ENCODE data around the gene BACH2.

The BACH2 gene

DNA sequence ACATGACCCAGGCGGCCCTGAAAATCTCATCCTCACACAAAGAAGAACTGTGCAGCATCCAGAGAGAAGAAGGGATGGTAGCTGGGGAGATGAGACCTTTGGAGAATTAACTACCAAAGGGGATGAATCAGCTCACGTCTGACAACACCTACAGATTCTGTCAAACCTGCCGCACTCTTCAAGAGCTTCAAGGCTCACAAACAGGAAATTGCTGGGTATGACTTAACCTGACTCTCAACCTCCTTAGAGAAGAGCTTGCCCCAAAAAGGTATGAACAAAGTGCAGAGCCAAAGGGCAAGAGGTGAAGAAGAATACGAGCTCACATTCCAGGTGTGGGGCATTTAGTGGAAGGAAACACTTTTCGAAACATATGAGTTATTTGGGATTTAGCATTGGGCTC is 139.8 kb downstream of the BACH2 start:
- TF ChIP-seq GABPA (IDR thresholded peaks at IDR 0.05; ENCODE audit: low read depth) (no peak), POLR2AphosphoS5 (IDR thresholded peaks at IDR 0.05; ENCODE audit: low read depth) (no peak), SPI1 (IDR thresholded peaks at IDR 0.05; ENCODE audit: borderline replicate concordance, low read depth) (no peak)
- TF ChIP-seq, protein P1, sequence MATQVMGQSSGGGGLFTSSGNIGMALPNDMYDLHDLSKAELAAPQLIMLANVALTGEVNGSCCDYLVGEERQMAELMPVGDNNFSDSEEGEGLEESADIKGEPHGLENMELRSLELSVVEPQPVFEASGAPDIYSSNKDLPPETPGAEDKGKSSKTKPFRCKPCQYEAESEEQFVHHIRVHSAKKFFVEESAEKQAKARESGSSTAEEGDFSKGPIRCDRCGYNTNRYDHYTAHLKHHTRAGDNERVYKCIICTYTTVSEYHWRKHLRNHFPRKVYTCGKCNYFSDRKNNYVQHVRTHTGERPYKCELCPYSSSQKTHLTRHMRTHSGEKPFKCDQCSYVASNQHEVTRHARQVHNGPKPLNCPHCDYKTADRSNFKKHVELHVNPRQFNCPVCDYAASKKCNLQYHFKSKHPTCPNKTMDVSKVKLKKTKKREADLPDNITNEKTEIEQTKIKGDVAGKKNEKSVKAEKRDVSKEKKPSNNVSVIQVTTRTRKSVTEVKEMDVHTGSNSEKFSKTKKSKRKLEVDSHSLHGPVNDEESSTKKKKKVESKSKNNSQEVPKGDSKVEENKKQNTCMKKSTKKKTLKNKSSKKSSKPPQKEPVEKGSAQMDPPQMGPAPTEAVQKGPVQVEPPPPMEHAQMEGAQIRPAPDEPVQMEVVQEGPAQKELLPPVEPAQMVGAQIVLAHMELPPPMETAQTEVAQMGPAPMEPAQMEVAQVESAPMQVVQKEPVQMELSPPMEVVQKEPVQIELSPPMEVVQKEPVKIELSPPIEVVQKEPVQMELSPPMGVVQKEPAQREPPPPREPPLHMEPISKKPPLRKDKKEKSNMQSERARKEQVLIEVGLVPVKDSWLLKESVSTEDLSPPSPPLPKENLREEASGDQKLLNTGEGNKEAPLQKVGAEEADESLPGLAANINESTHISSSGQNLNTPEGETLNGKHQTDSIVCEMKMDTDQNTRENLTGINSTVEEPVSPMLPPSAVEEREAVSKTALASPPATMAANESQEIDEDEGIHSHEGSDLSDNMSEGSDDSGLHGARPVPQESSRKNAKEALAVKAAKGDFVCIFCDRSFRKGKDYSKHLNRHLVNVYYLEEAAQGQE (IDR thresholded peaks at IDR 0.05; ENCODE audit: insufficient replicate concordance, low read depth), result no peak
- TF ChIP-seq, protein P2, sequence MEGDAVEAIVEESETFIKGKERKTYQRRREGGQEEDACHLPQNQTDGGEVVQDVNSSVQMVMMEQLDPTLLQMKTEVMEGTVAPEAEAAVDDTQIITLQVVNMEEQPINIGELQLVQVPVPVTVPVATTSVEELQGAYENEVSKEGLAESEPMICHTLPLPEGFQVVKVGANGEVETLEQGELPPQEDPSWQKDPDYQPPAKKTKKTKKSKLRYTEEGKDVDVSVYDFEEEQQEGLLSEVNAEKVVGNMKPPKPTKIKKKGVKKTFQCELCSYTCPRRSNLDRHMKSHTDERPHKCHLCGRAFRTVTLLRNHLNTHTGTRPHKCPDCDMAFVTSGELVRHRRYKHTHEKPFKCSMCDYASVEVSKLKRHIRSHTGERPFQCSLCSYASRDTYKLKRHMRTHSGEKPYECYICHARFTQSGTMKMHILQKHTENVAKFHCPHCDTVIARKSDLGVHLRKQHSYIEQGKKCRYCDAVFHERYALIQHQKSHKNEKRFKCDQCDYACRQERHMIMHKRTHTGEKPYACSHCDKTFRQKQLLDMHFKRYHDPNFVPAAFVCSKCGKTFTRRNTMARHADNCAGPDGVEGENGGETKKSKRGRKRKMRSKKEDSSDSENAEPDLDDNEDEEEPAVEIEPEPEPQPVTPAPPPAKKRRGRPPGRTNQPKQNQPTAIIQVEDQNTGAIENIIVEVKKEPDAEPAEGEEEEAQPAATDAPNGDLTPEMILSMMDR (IDR thresholded peaks at IDR 0.05; ENCODE audit: insufficient read depth, low read length), result no peak
- no peak for DNase-seq (ENCODE audit: low read depth in 1 of 2, low spot score in 1 of 2)
- Histone ChIP-seq H3K27me3 (ENCODE audit: insufficient read depth, poor library complexity, severe bottlenecking) (no peaks in the 10 kb centered on the region), H3K27ac (replicated peaks) (no peak overlapping the region), H3K4me3 (replicated peaks; ENCODE audit: insufficient read depth, low read length) (no peak overlapping the region)

DNA sequence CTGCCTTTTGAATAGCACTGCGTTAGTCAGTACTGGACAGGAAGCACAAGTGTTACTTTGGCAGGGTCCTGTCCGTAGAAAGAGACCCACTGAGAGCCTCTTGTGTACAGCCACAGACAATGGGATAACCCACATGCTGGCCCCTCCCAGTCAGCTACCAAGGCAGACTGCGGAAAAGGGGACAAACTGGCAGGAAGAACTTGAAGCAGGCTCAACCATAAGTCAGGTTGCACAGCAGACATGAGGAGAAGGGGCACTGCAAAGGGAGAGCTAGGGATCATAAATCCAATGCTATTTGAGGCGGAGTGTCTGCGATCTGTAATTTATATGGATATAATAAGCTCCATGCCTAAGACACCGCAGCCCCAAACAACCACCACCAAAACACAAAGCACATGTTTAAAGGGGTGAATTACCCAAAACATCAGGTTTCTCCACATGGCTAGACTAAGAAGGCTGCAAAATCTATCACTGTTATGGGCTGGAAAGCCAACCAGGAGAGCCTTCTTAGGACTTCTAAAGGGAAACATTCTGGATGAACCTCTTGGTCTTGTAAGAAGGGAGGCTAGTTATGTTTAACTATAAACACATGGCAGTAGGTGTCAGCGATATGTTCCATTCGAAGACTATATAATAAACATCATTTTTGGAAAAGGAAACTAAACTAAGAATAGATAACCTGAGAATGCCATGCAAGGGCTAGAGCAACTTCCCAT is 141.7 kb downstream of the BACH2 start:
- no peaks in the 10 kb centered on the region for H3K27me3 ChIP-seq (ENCODE audit: insufficient read depth, poor library complexity, severe bottlenecking)
- TF ChIP-seq, protein P2 (IDR thresholded peaks at IDR 0.05; ENCODE audit: insufficient read depth, low read length), result no peak
- TF ChIP-seq SPI1 (IDR thresholded peaks at IDR 0.05; ENCODE audit: borderline replicate concordance, low read depth) (no peak), GABPA (IDR thresholded peaks at IDR 0.05; ENCODE audit: low read depth) (no peak), POLR2AphosphoS5 (IDR thresholded peaks at IDR 0.05; ENCODE audit: low read depth) (no peak)
- TF ChIP-seq, protein P1 (IDR thresholded peaks at IDR 0.05; ENCODE audit: insufficient replicate concordance, low read depth), result no peak
- DNase-seq (ENCODE audit: low read depth in 1 of 2, low spot score in 1 of 2), result no peak

DNA sequence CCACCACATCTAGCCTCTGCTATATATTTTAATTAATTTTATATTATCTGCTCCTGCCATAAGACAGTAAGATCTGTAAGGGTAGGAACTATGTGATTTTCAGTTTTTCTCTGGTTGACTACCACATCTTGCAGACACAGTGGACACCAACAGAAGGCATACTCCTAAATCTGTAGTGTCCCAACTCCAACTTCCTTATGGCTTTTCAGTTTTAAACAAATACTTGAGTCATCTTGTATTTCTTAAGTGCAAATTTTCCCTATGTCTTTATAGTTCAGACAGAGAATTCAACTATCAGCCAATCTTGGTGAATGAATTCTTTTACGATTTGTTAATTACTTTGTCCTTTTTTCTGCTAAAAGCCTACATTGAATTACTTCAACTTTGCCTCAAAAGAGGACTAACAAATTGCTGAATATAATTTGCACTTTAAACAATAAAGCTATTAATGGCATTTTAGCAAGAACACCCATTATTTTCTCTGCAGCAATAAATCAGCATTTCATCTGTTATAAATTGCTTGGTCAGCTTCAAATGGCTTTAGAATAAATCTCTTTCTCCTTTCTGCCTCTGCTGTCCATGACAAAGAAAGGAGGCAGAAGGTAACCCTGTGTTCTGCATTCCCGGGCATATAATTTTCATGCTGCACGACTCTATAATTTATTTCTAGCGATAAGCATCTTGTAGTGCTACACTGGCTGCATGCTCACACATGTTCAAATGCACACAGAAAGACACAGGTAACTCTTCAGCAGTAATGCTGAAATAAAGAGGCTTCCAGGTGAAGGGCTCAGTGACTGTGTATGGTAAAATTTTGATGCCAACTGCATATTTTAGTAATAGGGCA is 144.8 kb downstream of the BACH2 start:
- H3K4me3 ChIP-seq (replicated peaks; ENCODE audit: insufficient read depth, low read length), result no peak overlapping the region
- TF ChIP-seq GABPA (IDR thresholded peaks at IDR 0.05; ENCODE audit: low read depth) (no peak), SPI1 (IDR thresholded peaks at IDR 0.05; ENCODE audit: borderline replicate concordance, low read depth) (no peak), POLR2AphosphoS5 (IDR thresholded peaks at IDR 0.05; ENCODE audit: low read depth) (no peak)
- TF ChIP-seq, protein P2 (IDR thresholded peaks at IDR 0.05; ENCODE audit: insufficient read depth, low read length), result no peak
- TF ChIP-seq, protein P1 (IDR thresholded peaks at IDR 0.05; ENCODE audit: insufficient replicate concordance, low read depth), result no peak
- no peak for DNase-seq (ENCODE audit: low read depth in 1 of 2, low spot score in 1 of 2)
- no peaks in the 10 kb centered on the region for H3K27me3 ChIP-seq (ENCODE audit: insufficient read depth, poor library complexity, severe bottlenecking)
- H3K27ac ChIP-seq (replicated peaks), result no peak overlapping the region

More for the DNA sequence above, 141.7 kb downstream of the BACH2 start:
- Histone ChIP-seq H3K27ac (replicated peaks) (no peak overlapping the region), H3K4me3 (replicated peaks; ENCODE audit: insufficient read depth, low read length) (no peak overlapping the region)
